CD4-positive, alpha-beta T cell treated with Interleukin-15 for 4 hours (primary cell): ENCODE data around the gene CCDC91.

Source experiments
- DNase-seq: peaks from one replicate; pipeline ENCODE4 v3.0.0-alpha.2; 2020; ENCODE audit warnings: low spot score

The CCDC91 gene

GRCh38 chr12:28582672-28583376 lies 392.6 kb downstream of the CCDC91 start:
- no peak for DNase-seq

GRCh38 chr12:28583701-28584261 lies 393.5 kb downstream of the CCDC91 start:
- DNase-seq: no peak

- DNase-seq: no peak
Measured at GRCh38 chr12:28585146-28585545, 394.9 kb downstream of the CCDC91 start.

GRCh38 chr12:28586481-28586880 lies 396.2 kb downstream of the CCDC91 start:
- DNase-seq: no peak

- no peak for DNase-seq
Measured at GRCh38 chr12:28591831-28592230, 401.6 kb downstream of the CCDC91 start.
